T-helper 17 cell (primary cell): ENCODE data around the gene SNX25. TPM values are rescaled to one million over a fixed set of nuclear protein-coding genes. Genes with fewer than 3 reads are reported as not detected.

Experiments used
- ATAC-seq: fragments of 150-1000 bp; cut with Tn5 transposase; 2 replicates; pipeline ENCODE4 v1.10.0; 2021; ENCODE audit warnings: mild to moderate bottlenecking, moderate library complexity
- DNase-seq, 3 donors: peaks; one replicate each; pipeline versions ENCODE4 v3.0.0 to v3.0.0-alpha.2; 2020 to 2021
- H3K9me3 ChIP-seq: one replicate; pipeline ENCODE4 v1.7.0; 2013; ENCODE audit warnings: low read length, mild to moderate bottlenecking; ENCODE audit not compliant: control insufficient read depth, poor library complexity, severe bottlenecking
- H3K27ac Mint-ChIP-seq: one replicate; pipeline ENCODE4 v1.8.0; 2022; ENCODE audit warnings: mild to moderate bottlenecking, moderate library complexity, mixed read lengths
- H3K27me3 Mint-ChIP-seq: one replicate; pipeline ENCODE4 v1.8.0; 2022; ENCODE audit warnings: mixed read lengths
- H3K36me3 Mint-ChIP-seq: one replicate; pipeline ENCODE4 v1.8.0; 2022; ENCODE audit warnings: low read depth, mixed read lengths
- H3K4me1 Mint-ChIP-seq: one replicate; pipeline ENCODE4 v1.8.0; 2022; ENCODE audit warnings: mild to moderate bottlenecking, mixed read lengths
- H3K4me3 Mint-ChIP-seq: one replicate; pipeline ENCODE4 v1.8.0; 2022; ENCODE audit warnings: mild to moderate bottlenecking, moderate library complexity, mixed read lengths
- total RNA-seq, 4 donors: library from RNA in 2 of 4; stranded (reverse) in 2 of 4; gene quantifications; one replicate each; pipeline ENCODE4 v1.2.3 and lab custom pipeline; 2022 to 2026

SNX25 gene
- total RNA-seq, 2 donors from 2014 or later: 13.2 to 20.4 TPM

DNA sequence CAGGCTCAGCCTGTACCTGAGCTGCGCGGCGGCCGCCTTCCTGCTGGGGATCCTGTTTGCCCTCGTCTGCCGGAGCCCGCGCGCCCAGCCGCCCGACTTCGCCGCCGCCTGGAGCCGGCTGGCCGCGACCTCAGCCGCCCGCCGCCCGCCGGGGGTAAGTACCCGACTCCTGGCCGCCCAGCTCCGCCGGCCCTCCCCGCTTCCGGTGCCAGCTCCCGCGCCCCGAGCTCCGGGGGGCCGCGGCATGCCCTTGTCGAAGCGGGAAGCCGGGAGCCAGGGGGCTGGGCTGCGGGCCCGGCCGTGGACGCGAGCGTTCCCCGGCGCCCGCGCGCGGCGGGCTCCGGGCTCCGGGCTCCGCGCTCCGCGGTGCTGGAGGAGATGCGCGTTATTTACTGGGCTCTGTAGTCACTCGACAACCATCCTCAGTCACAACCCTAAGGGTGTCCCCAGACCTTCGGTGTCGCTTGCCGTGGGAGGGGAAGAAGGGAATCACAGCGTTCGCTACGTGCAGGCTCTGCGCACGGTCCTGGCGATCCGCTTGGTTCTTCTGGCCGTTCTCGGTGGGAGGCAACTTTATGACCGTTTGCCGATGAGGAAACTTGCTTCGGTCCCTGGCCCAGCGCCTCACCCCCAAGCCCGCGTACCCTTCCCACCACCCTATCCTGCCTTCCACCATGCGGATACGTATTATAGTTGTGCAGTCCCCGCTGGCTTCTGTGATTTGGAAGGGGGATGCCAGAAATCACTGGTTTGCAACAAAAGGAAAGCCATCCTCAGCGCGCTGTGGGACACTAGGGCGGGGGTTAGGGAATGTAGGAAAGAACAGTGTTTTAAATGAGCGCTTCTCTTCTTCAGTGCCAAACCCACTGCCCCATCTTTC, 944 bp downstream of the SNX25 start:
- DNase-seq (peak; percentile 26 to 38 (median 30)), ATAC-seq (peak; percentile 38)
- Mint-ChIP-seq H3K4me3 (peak overlapping the region; percentile 88), H3K27ac (peak overlapping the region; percentile 82), H3K36me3 (no peaks in the 10 kb centered on the region), H3K4me1 (peaks cover 29% of the 10 kb centered on the region), H3K27me3 (no peaks in the 10 kb centered on the region)
- no peaks in the 10 kb centered on the region for H3K9me3 ChIP-seq

GRCh38 chr4:185211035-185211434, 1.6 kb downstream of the SNX25 start:
- Mint-ChIP-seq H3K36me3 (no peaks in the 10 kb centered on the region), H3K27ac (peak overlapping the region; percentile 82), H3K27me3 (no peaks in the 10 kb centered on the region), H3K4me1 (peaks cover 29% of the 10 kb centered on the region), H3K4me3 (peak overlapping the region; percentile 88)
- no peak for ATAC-seq
- no peak for DNase-seq
- no peaks in the 10 kb centered on the region for H3K9me3 ChIP-seq

DNA sequence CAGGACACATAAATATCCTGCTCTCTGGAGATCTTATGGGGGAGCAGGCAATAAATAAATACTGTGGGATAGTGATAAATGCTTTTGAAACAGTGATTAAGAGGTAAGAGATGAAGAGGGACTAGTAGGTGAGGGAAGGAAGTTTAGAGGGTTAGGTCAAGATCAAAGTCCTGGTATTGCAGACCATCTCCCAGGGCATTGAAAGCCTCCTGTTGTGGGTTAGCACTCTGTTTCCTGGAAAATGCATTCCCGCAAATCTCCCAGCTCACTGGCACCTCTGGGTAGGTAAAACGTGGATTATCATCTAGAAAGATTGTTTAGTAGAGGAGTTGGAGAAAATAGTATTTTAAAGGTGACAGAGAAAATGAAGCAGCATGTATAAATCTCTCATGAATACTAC, 2.2 kb downstream of the SNX25 start:
- H3K27me3 Mint-ChIP-seq: no peaks in the 10 kb centered on the region
- no peak for DNase-seq
- peak overlapping the region; percentile 82 for H3K27ac Mint-ChIP-seq
- H3K36me3 Mint-ChIP-seq: no peaks in the 10 kb centered on the region
- peak overlapping the region; percentile 88 for H3K4me3 Mint-ChIP-seq
- ATAC-seq: no peak
- peaks cover 31% of the 10 kb centered on the region for H3K4me1 Mint-ChIP-seq
- H3K9me3 ChIP-seq: no peaks in the 10 kb centered on the region

DNA sequence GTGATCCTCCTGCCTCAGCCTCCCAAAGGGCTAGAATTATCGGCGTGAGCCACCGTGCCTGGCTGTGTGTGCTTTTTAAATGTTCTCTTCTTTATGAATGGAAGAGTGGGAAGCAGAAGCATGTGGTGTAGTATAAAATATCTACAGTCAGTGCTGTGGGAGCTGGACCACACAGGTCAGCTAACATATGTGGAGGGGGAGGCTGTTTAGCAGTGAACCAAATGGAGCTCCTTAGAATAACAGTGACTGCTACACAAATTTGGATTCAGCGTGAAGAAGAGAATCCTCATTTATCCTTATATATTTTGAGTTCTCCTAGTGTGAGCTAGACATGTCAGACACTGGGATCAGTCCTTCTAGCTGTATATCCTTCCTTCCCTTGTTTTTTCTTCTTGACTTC, 3.2 kb downstream of the SNX25 start:
- no peaks in the 10 kb centered on the region for H3K36me3 Mint-ChIP-seq
- H3K27me3 Mint-ChIP-seq: no peaks in the 10 kb centered on the region
- peaks cover 35% of the 10 kb centered on the region for H3K4me1 Mint-ChIP-seq
- no peak for DNase-seq
- no peak overlapping the region for H3K27ac Mint-ChIP-seq
- H3K9me3 ChIP-seq: no peaks in the 10 kb centered on the region
- no peak for ATAC-seq
- no peak overlapping the region for H3K4me3 Mint-ChIP-seq

DNA sequence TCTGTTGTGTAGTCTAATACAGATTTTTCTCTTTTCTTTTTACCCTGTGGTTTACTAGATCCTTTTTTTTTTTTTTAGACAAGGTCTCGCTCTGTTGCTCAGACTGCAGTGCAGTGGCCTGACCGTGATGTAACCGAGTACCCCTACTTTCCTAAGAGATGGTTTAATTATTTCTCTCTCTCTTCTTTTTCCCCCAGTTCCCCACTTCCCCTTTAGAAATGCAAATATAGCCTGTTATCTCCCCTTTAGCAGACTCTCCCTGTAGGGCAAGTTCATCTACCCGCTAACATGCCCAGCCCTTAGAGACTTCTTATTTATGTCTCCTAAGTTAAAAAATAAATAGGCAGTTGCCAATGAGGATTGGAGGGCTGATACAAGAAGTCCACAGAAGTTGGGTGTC, 4.5 kb downstream of the SNX25 start:
- DNase-seq (no peak), ATAC-seq (no peak)
- Mint-ChIP-seq H3K27ac (no peak overlapping the region), H3K36me3 (no peaks in the 10 kb centered on the region), H3K27me3 (no peaks in the 10 kb centered on the region), H3K4me1 (peaks cover 35% of the 10 kb centered on the region), H3K4me3 (peak overlapping the region; percentile 9)
- no peaks in the 10 kb centered on the region for H3K9me3 ChIP-seq

DNA sequence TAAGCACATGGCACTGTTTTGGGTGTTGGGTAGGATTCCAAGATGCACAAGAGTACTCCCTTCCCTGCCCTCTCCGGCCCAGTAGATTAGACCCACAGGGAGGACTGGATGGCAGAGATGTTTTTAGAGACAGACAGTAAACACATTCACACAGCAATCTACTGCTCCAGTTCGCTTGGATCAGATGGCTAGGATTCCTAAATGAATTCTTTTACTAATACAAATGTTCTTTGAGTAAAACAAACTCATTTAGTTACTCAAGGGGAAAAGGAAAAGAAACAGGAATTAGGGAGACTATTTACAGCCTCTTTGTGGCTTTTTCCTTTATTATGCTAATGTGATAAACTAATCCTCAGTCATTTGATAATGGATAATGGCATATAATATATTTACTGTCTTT, 5.9 kb downstream of the SNX25 start:
- no peak overlapping the region for H3K4me3 Mint-ChIP-seq
- H3K27me3 Mint-ChIP-seq: no peaks in the 10 kb centered on the region
- H3K4me1 Mint-ChIP-seq: peaks cover 37% of the 10 kb centered on the region
- no peak for DNase-seq
- H3K9me3 ChIP-seq: no peaks in the 10 kb centered on the region
- H3K36me3 Mint-ChIP-seq: no peaks in the 10 kb centered on the region
- H3K27ac Mint-ChIP-seq: peak overlapping the region; percentile 65
- ATAC-seq: no peak

GRCh38 chr4:185217408-185217975, 8.1 kb downstream of the SNX25 start:
- no peak for ATAC-seq
- Mint-ChIP-seq H3K27me3 (no peaks in the 10 kb centered on the region), H3K4me1 (peaks cover 21% of the 10 kb centered on the region), H3K36me3 (no peaks in the 10 kb centered on the region), H3K4me3 (no peak overlapping the region), H3K27ac (no peak overlapping the region)
- DNase-seq: no peak
- H3K9me3 ChIP-seq: no peaks in the 10 kb centered on the region

GRCh38 chr4:185218312-185218711, 8.9 kb downstream of the SNX25 start:
- Mint-ChIP-seq H3K27ac (peak overlapping the region; percentile 4), H3K27me3 (no peaks in the 10 kb centered on the region), H3K4me1 (peaks cover 17% of the 10 kb centered on the region), H3K36me3 (no peaks in the 10 kb centered on the region), H3K4me3 (no peak overlapping the region)
- no peak for DNase-seq
- ATAC-seq: no peak
- no peaks in the 10 kb centered on the region for H3K9me3 ChIP-seq

DNA sequence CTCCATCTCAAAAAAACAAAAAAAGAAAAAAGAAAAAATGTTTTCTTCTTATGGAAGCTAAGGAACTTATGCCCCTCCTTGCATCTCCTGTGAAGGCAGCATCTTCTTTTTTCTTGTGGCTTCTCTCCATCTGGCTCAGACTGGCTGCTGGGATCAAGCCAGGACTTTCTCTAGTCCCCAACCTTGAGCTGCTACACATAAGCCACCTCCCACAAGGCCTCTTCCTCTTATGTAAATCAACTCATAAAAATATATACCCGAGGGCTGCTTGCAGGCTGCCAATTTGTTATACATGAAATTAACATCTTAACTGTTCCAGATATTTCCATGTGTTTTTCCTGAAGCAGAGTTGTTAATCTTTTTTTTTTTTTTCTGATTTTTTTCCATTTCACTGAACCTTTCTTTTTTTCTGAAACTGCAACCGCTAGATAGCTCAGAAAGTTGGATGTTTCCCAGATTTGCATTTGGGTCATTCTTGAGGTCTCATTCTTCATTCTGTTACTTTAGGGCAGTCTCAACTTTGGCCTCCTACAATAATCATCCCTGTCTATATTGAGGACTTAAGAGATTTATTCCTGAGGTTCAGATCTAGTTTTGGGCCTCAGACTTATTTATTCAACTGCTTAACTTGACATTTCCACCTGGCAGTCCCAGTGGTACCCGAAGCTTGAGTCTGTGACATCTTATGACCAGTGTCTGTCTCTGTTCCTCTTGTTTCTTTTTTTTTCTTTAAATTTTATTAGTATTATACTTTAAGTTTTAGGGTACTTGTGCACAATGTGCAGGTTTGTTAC, 10.3 kb downstream of the SNX25 start:
- peaks cover 14% of the 10 kb centered on the region for H3K4me1 Mint-ChIP-seq
- no peak overlapping the region for H3K4me3 Mint-ChIP-seq
- peak overlapping the region; percentile 37 for H3K27ac Mint-ChIP-seq
- H3K9me3 ChIP-seq: no peaks in the 10 kb centered on the region
- DNase-seq (no peak), ATAC-seq (peak; percentile 49)
- H3K27me3 Mint-ChIP-seq: no peaks in the 10 kb centered on the region
- no peaks in the 10 kb centered on the region for H3K36me3 Mint-ChIP-seq

DNA sequence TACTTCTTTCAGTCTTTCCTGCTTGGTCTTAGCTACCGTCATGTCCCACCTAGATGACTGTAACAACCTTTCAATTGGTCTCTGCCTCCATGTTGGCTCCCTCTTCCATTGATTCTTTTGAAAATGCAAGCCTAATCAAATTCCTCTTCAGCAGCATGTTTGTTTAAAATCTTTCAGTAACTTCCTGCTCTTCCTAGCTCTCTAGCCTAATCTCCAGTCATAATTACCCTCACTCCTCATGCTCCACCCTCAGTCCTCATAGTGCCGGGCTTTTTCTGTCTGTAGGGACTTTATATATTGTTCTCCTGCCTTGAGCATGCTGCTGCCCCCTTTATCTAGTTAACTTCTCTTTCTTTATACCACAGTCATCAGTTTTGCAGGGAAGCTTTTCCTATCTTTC, 12.1 kb downstream of the SNX25 start:
- Mint-ChIP-seq H3K36me3 (no peaks in the 10 kb centered on the region), H3K27ac (peak overlapping the region; percentile 0), H3K4me3 (no peak overlapping the region), H3K4me1 (peaks cover 11% of the 10 kb centered on the region), H3K27me3 (no peaks in the 10 kb centered on the region)
- no peaks in the 10 kb centered on the region for H3K9me3 ChIP-seq
- no peak for DNase-seq
- ATAC-seq: no peak

GRCh38 chr4:185221912-185222311, 12.5 kb downstream of the SNX25 start:
- ATAC-seq: no peak
- no peaks in the 10 kb centered on the region for H3K36me3 Mint-ChIP-seq
- H3K4me1 Mint-ChIP-seq: peaks cover 8% of the 10 kb centered on the region
- no peaks in the 10 kb centered on the region for H3K9me3 ChIP-seq
- peak overlapping the region; percentile 0 for H3K27ac Mint-ChIP-seq
- no peaks in the 10 kb centered on the region for H3K27me3 Mint-ChIP-seq
- H3K4me3 Mint-ChIP-seq: no peak overlapping the region
- no peak for DNase-seq

GRCh38 chr4:185222598-185222997, 13.2 kb downstream of the SNX25 start:
- H3K27ac Mint-ChIP-seq: peak overlapping the region; percentile 0
- no peaks in the 10 kb centered on the region for H3K27me3 Mint-ChIP-seq
- H3K36me3 Mint-ChIP-seq: no peaks in the 10 kb centered on the region
- H3K9me3 ChIP-seq: no peaks in the 10 kb centered on the region
- DNase-seq (no peak), ATAC-seq (no peak)
- no peak overlapping the region for H3K4me3 Mint-ChIP-seq
- peaks cover 6% of the 10 kb centered on the region for H3K4me1 Mint-ChIP-seq

- no peaks in the 10 kb centered on the region for H3K9me3 ChIP-seq
- H3K27me3 Mint-ChIP-seq: no peaks in the 10 kb centered on the region
- ATAC-seq: no peak
- no peak overlapping the region for H3K4me3 Mint-ChIP-seq
- no peak overlapping the region for H3K27ac Mint-ChIP-seq
- peaks cover under 1% of the 10 kb centered on the region for H3K4me1 Mint-ChIP-seq
- DNase-seq: no peak
- no peaks in the 10 kb centered on the region for H3K36me3 Mint-ChIP-seq
Observed at GRCh38 chr4:185224597-185224996, 15.2 kb downstream of the SNX25 start.
